K562 (cell line): ENCODE results near the gene PEPD. TPM values are rescaled to one million over a fixed set of nuclear protein-coding genes. Genes with fewer than 3 reads are reported as not detected.

Source experiments
- ATAC-seq: fragments of 200-7000 bp; cut with Tn5 transposase; 3 replicates; pipeline ENCODE4 v1.9.1; 2020; ENCODE audit warnings: moderate library complexity
- BruUV-seq: library from RNA; stranded (reverse); fragments of 400-500 nt; replicated peaks from 2 replicates; lab custom pipeline; 2021; lab: Mats Ljungman, UMichigan
- CTCF ChIA-PET: fragments of 300-600 bp; formaldehyde crosslinking; extraction: SDS; loops from one replicate; lab custom pipeline; 2021; ENCODE audit warnings: low intra/inter-chr PET ratio; lab: Yijun Ruan, JAX
- POLR2A ChIA-PET: fragments of 300-600, 350-650 bp; sonication (Branson Sonifier 250); formaldehyde crosslinking; extraction: SDS; loops from one replicate; lab custom pipeline; 2021; ENCODE audit warnings: antibody characterized with exemption, inconsistent platforms; lab: Yijun Ruan, JAX
- DNase-seq, 4 experiments: peaks; one replicate each; pipeline versions ENCODE4 v3.0.0 to v3.0.0-alpha.2; 2011 to 2018; ENCODE audit warnings: low spot score in 3 of 4, mixed read lengths in 3 of 4; ENCODE audit errors: extremely low read depth in 1 of 4
- FAIRE-seq: peaks from 2 replicates; lab custom pipeline; 2011; peaks lifted over from hg19 to GRCh38; lab: Jason Lieb, UNC
- H2AFZ ChIP-seq: 2 replicates; pipeline ENCODE4 v1.6.0; 2011; ENCODE audit warnings: low read depth, low read length, control low read depth, inconsistent platforms
- H3K27ac ChIP-seq: fragments of 200-600 bp; 3 replicates; pipeline ENCODE4 v1.8.0; 2011; ENCODE audit warnings: low read depth, mild to moderate bottlenecking, control low read depth, inconsistent platforms, low read length, moderate library complexity, mixed read lengths; ENCODE audit errors: extremely low read depth
- H3K27me3 ChIP-seq, 2 experiments: fragments of 300-600 bp in 1 of 2; 2 replicates in 1 of 2; 3 replicates in 1 of 2; pipeline versions ENCODE4 v1.6.0 to v1.8.0; 2011; ENCODE audit warnings: inconsistent platforms in 2 of 2, low read length in 2 of 2, mild to moderate bottlenecking in 1 of 2, mixed read lengths in 1 of 2, moderate library complexity in 1 of 2; ENCODE audit not compliant: control insufficient read depth in 2 of 2, insufficient read depth in 2 of 2
- H3K36me3 ChIP-seq: fragments of 300-600 bp; 3 replicates; pipeline ENCODE4 v1.8.0; 2011; ENCODE audit warnings: mild to moderate bottlenecking, low read length, inconsistent platforms; ENCODE audit not compliant: control insufficient read depth, insufficient read depth
- H3K4me1 ChIP-seq, 2 experiments: fragments of 200-600 bp in 1 of 2; replicated peaks in 1 of 2; 2 replicates in 1 of 2; 3 replicates in 1 of 2; pipeline versions ENCODE4 v1.5.1 to v1.8.0; 2011; ENCODE audit warnings: inconsistent platforms in 2 of 2, low read length in 2 of 2, mild to moderate bottlenecking in 1 of 2, mixed read lengths in 1 of 2, moderate library complexity in 1 of 2; ENCODE audit not compliant: control insufficient read depth in 2 of 2, insufficient read depth in 2 of 2
- H3K4me2 ChIP-seq: 2 replicates; pipeline ENCODE4 v1.6.1; 2011; ENCODE audit warnings: low read length, control low read depth, inconsistent platforms, mixed read lengths; ENCODE audit not compliant: insufficient read depth
- H3K4me3 ChIP-seq: fragments of 200-600 bp; sonication (generic), shearing (Covaris generic); 2 replicates; pipeline ENCODE4 v1.5.1; 2016; ENCODE audit warnings: control low read depth, inconsistent platforms
- H3K79me2 ChIP-seq: fragments of 200-600 bp; 3 replicates; pipeline ENCODE4 v1.8.0; 2011; ENCODE audit warnings: low read length, inconsistent platforms; ENCODE audit not compliant: control insufficient read depth, insufficient read depth
- H3K9ac ChIP-seq, 2 experiments: 2 replicates each; pipeline versions ENCODE4 v1.6.0 to v1.6.1; 2011; ENCODE audit warnings: low read depth in 2 of 2, low read length in 2 of 2, control low read depth in 1 of 2, inconsistent platforms in 1 of 2, mild to moderate bottlenecking in 1 of 2, mixed read lengths in 1 of 2; ENCODE audit not compliant: insufficient read depth in 1 of 2
- H3K9me1 ChIP-seq: one replicate; pipeline ENCODE4 v1.6.0; 2011; ENCODE audit warnings: inconsistent platforms, mild to moderate bottlenecking, low read length, moderate library complexity; ENCODE audit not compliant: control insufficient read depth, insufficient read depth
- H3K9me3 ChIP-seq: replicated peaks from 2 replicates; pipeline ENCODE4 v1.5.1; 2011; ENCODE audit warnings: low read depth, low read length, inconsistent platforms; ENCODE audit not compliant: control insufficient read depth, insufficient read depth
- H4K20me1 ChIP-seq: replicated peaks from 2 replicates; pipeline ENCODE4 v1.6.1; 2011; ENCODE audit warnings: low read length, inconsistent platforms, mixed read lengths; ENCODE audit not compliant: control insufficient read depth, insufficient read depth
- MYNN ChIP-seq, 2 experiments: sonication (generic); formaldehyde crosslinking in 1 of 2; IDR thresholded peaks; 2 replicates each; pipeline versions ENCODE4 v1.5.0 to v1.6.1; 2016 to 2020; ENCODE audit warnings: antibody characterized with exemption in 1 of 2, missing genetic modification reagents in 1 of 2
- XRCC4 ChIP-seq: IDR thresholded peaks from one replicate; pipeline ENCODE4 v1.6.1; 2011; ENCODE audit not compliant: insufficient read depth, insufficient read length; ENCODE audit errors: extremely low read depth
- ZNF316 ChIP-seq: fragments of 450-650 bp; IDR thresholded peaks from 2 replicates; pipeline ENCODE4 v1.6.1; 2016
- WGBS: fragments of 100-300 bp; shearing (Covaris generic); methylation state at CpG from one replicate; pipeline ENCODE4 v1.1.6; 2016; ENCODE audit warnings: low coverage, mixed read lengths; ENCODE audit not compliant: insufficient coverage; ENCODE audit errors: missing lambda C conversion rate; 5-methylcytosine and 5-hydroxymethylcytosine counted together
- in situ Hi-C: fragments of 300-500 bp; cut with MboI; formaldehyde crosslinking; loops from 4 replicates; pipeline ENCODE4 v1.15.0; 2018; ENCODE audit warnings: inconsistent platforms, mixed read lengths
- intact Hi-C: fragments of 100-400 bp; cut with micrococcal nuclease; formaldehyde crosslinking; loops from 2 replicates; pipeline ENCODE4 v1.14.2; 2022
- polyA plus RNA-seq, 8 experiments: library from polyadenylated mRNA; depleted of rRNA in 4 of 8; stranded (reverse) in 5 of 8; unstranded in 3 of 8; fragments of >200 nt; fragmentation: Nextera tagmentation in 2 of 8; fragmentation: Illumina TruSeq in 1 of 8; extraction: Ambion mirVana in 2 of 8; extraction: Trizol in 1 of 8; gene quantifications; 2 replicates each; pipeline versions ENCODE4 v1.2.1 to v1.2.3, GENCODE V29; 2011 to 2014; ENCODE audit warnings: inconsistent platforms in 1 of 8, missing spikeins in 1 of 8
- total RNA-seq, 7 experiments: library from RNA; depleted of rRNA in 6 of 7; stranded (reverse); fragments of >200 nt in 6 of 7; fragmentation: Illumina TruSeq in 2 of 7; extraction: Trizol in 2 of 7; gene quantifications; 2 replicates each; pipeline versions ENCODE4 v1.2.1 to v1.2.3, GENCODE V29; 2011 to 2021; ENCODE audit warnings: low replicate concordance in 1 of 7
- TF ChIP-seq, protein P1 (sequence below): sonication (generic); formaldehyde crosslinking; IDR thresholded peaks from 2 replicates; pipeline ENCODE4 v1.8.1; 2022; ENCODE audit warnings: missing genetic modification reagents

PEPD gene
- total and polyA plus RNA-seq, 9 of the 15 experiments (the other 6 are each of a cell fraction or from before 2014, with no cell fraction given): 1.3 to 19.2 (median 16.0) TPM

DNA sequence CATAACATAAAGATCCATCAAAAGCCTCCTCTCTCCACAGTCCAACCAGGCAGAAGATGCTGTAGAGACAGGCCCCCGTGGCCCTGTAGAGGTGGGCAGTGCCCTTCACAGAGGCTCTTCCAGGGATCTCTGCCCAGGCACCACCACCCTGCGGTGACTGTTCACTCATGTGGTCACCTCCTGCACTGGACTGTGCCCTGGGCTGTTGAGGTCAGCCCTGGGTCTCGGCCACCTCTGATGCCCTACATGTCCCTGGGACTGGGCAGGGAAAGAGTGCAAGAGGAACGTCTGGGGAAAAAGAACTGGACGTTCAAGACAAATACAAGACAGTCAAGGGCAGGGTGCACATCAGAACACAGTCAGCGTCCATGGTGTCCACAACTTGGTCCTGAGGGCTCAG is 22.3 kb downstream of the PEPD start:
- no peak overlapping the region for H3K4me2 ChIP-seq
- H2AFZ ChIP-seq: no peak overlapping the region
- intact Hi-C loops (no loop called here), in situ Hi-C loops (no loop called here)
- H3K27ac ChIP-seq: no peak overlapping the region
- DNase-seq: no peak
- no peaks in the 10 kb centered on the region; a peak in 1 of 5 replicates for H3K27me3 ChIP-seq
- H3K9ac ChIP-seq: no peak overlapping the region
- peaks cover 7% of the 10 kb centered on the region for H4K20me1 ChIP-seq
- H3K9me1 ChIP-seq: no peaks in the 10 kb centered on the region
- WGBS: 20% methylated on average over 6 of the region's 6 CpGs
- H3K36me3 ChIP-seq: no peaks in the 10 kb centered on the region
- no peaks in the 10 kb centered on the region for H3K79me2 ChIP-seq
- H3K4me1 ChIP-seq: no peaks in the 10 kb centered on the region
- ChIA-PET POLR2A (no interaction called here), CTCF (no interaction called here)
- no peak overlapping the region for H3K4me3 ChIP-seq
- TF ChIP-seq MYNN (IDR thresholded peaks at IDR 0.05): no peak
- no peak for TF ChIP-seq MYNN (CRISPR knock-in tag; IDR thresholded peaks at IDR 0.05)
- TF ChIP-seq, protein P1, sequence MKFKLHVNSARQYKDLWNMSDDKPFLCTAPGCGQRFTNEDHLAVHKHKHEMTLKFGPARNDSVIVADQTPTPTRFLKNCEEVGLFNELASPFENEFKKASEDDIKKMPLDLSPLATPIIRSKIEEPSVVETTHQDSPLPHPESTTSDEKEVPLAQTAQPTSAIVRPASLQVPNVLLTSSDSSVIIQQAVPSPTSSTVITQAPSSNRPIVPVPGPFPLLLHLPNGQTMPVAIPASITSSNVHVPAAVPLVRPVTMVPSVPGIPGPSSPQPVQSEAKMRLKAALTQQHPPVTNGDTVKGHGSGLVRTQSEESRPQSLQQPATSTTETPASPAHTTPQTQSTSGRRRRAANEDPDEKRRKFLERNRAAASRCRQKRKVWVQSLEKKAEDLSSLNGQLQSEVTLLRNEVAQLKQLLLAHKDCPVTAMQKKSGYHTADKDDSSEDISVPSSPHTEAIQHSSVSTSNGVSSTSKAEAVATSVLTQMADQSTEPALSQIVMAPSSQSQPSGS (CRISPR knock-in tag): no peak
- no peak for TF ChIP-seq XRCC4
- TF ChIP-seq ZNF316: no peak
- TF ChIP-seq, all 486 proteins: peak for 0
- H3K9me3 ChIP-seq: no peaks in the 10 kb centered on the region
- ATAC-seq: no peak
- FAIRE-seq: no peak
- no TSS peak for BruUV-seq
